T-cell (primary cell): ENCODE measurements around the gene ZBED2. TPM values are rescaled to one million over a fixed set of nuclear protein-coding genes. Genes with fewer than 3 reads are reported as not detected.

Experiments used
- ATAC-seq, 4 experiments: fragments of 200-7000 bp in 3 of 4; fragments of 150-1000 bp in 1 of 4; cut with Tn5 transposase; replicated peaks in 1 of 4; 1 replicate in 3 of 4; 2 replicates in 1 of 4; pipeline ENCODE4 v1.10.0; 2021; ENCODE audit warnings: moderate library complexity in 3 of 4, mild to moderate bottlenecking in 2 of 4, moderate number of reproducible peaks in 1 of 4
- CTCF ChIA-PET, 2 donors: fragments of 300-600 bp; sonication (Branson Sonifier 250); formaldehyde crosslinking; loops; one replicate each; lab custom pipeline; 2022; ENCODE audit warnings: antibody characterized with exemption in 2 of 2; lab: Charles Lee
- POLR2A ChIA-PET, 2 donors: fragments of 300-600 bp; sonication (Branson Sonifier 250); formaldehyde crosslinking; loops; one replicate each; lab custom pipeline; 2022; ENCODE audit warnings: antibody characterized with exemption in 2 of 2; lab: Charles Lee
- DNase-seq, 35 experiments: peaks; one replicate each; pipeline versions ENCODE4 v3.0.0 to v3.0.0-alpha.2; 2013 to 2023
- H3K27ac ChIP-seq: one replicate; pipeline ENCODE4 v1.5.1; 2013; ENCODE audit warnings: low read length
- H3K27me3 ChIP-seq, 2 experiments: replicated peaks in 1 of 2; 1 replicate in 1 of 2; 2 replicates in 1 of 2; pipeline versions ENCODE4 v1.6.1 to v1.7.0; 2013; ENCODE audit warnings: low read length in 1 of 2, mixed read lengths in 1 of 2; ENCODE audit not compliant: control insufficient read depth in 2 of 2, insufficient read depth in 2 of 2; ENCODE audit errors: extremely low read depth in 1 of 2
- H3K36me3 ChIP-seq, 2 donors: 1 replicate in 1 of 2; 2 replicates in 1 of 2; pipeline versions ENCODE4 v1.6.1 to v1.7.0; 2013; ENCODE audit warnings: low read length in 1 of 2; ENCODE audit not compliant: control insufficient read depth in 2 of 2, insufficient read depth in 1 of 2; ENCODE audit errors: extremely low read depth in 1 of 2
- H3K4me1 ChIP-seq, 2 experiments: 1 replicate in 1 of 2; 2 replicates in 1 of 2; pipeline versions ENCODE4 v1.6.1 to v1.7.0; 2013; ENCODE audit warnings: low read length in 2 of 2, mixed read lengths in 1 of 2; ENCODE audit not compliant: insufficient read depth in 2 of 2, control insufficient read depth in 1 of 2; ENCODE audit errors: extremely low read depth in 1 of 2
- H3K4me3 ChIP-seq, 2 donors: 1 replicate in 1 of 2; 2 replicates in 1 of 2; pipeline versions ENCODE4 v1.5.1 to v1.7.0; 2013; ENCODE audit warnings: mild to moderate bottlenecking in 2 of 2, low read length in 1 of 2, moderate library complexity in 1 of 2; ENCODE audit not compliant: control insufficient read depth in 1 of 2; ENCODE audit errors: extremely low read depth in 1 of 2
- H3K9me3 ChIP-seq: 2 replicates; pipeline ENCODE4 v1.7.0; 2013
- H3K27ac Mint-ChIP-seq, 2 donors: one replicate each; pipeline ENCODE4 v1.8.0; 2020 to 2021; ENCODE audit warnings: mild to moderate bottlenecking in 2 of 2, mixed read lengths in 2 of 2
- H3K27me3 Mint-ChIP-seq, 2 donors: one replicate each; pipeline ENCODE4 v1.8.0; 2021 to 2022; ENCODE audit warnings: mixed read lengths in 2 of 2
- H3K36me3 Mint-ChIP-seq: one replicate; pipeline ENCODE4 v1.8.0; 2021; ENCODE audit warnings: mixed read lengths
- H3K4me1 Mint-ChIP-seq, 3 donors: one replicate each; pipeline ENCODE4 v1.8.0; 2020 to 2022; ENCODE audit warnings: mixed read lengths in 3 of 3, mild to moderate bottlenecking in 1 of 3
- H3K4me3 Mint-ChIP-seq, 3 donors: one replicate each; pipeline ENCODE4 v1.8.0; 2020 to 2022; ENCODE audit warnings: mild to moderate bottlenecking in 3 of 3, mixed read lengths in 3 of 3, moderate library complexity in 3 of 3
- H3K9me3 Mint-ChIP-seq, 3 donors: one replicate each; pipeline ENCODE4 v1.8.0; 2020 to 2022; ENCODE audit warnings: mixed read lengths in 3 of 3
- WGBS: methylation state at CpG from one replicate; pipeline ENCODE4 v1.1.5; 2013; ENCODE audit warnings: missing lambda C conversion rate; ENCODE audit not compliant: insufficient coverage; 5-methylcytosine and 5-hydroxymethylcytosine counted together
- total RNA-seq, 35 experiments: library from RNA in 6 of 35; stranded (reverse) in 6 of 35; fragments of 120-200 nt in 1 of 35; gene quantifications; one replicate each; pipeline versions ENCODE4 v1.2.1 to v1.2.4 and lab custom pipeline; 2013 to 2026

Gene ZBED2
- total RNA-seq, 5 donors from 2014 or later (not counting 1 experiment from before 2014, with no cell fraction given), result 0.35 to 0.82 (median 0.73) TPM; not detected in 2

DNA sequence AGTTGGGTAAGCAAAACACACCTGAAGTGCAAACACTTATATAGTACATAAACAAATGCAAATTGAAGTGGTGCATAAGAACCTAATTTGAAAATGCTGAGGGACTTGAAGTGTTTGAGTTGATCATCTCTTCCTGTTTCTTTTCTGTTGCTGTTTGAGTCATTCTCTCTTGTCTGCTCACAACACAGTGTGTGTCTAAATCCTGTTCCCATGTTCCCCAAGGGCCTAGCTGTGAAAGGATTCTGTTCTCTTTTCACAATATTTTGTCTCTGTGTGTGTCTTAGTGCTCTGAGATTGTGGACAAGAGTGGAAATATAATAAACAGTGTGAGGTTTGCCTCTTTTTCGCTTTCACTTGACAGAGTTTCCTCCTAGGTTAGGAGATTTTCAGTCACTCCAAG lies 47.1 kb downstream of the ZBED2 start:
- Mint-ChIP-seq H3K27ac (no peak overlapping the region), H3K9me3 (no peaks in the 10 kb centered on the region), H3K27me3 (no peaks in the 10 kb centered on the region), H3K4me1 (peaks cover 35 to 46% (median 35%) of the 10 kb centered on the region in 3 donors), H3K4me3 (no peak overlapping the region), H3K36me3 (peaks cover 14% of the 10 kb centered on the region)
- CTCF ChIA-PET, result interaction anchor here (0.6 to 3.2 kb wide), 7 partner anchors 8 to 146 kb away, joined by 3 to 16 read pairs (median 3); no protein-coding TSS in a partner anchor
- peak overlapping the region; percentile 95 for H3K27ac ChIP-seq
- POLR2A ChIA-PET, result interaction anchor here (0.5 to 3.7 kb wide), 6 partner anchors 47 to 740 kb away, joined by 3 to 10 read pairs (median 4); partner anchors contain the start of gene ZBED2 (in 1 of the 2)
- peaks cover 42 to 81% of the 10 kb centered on the region in 2 experiments for H3K4me1 ChIP-seq
- DNase-seq (peak in 1 of 35 experiments; percentile 49), ATAC-seq (peak; percentile 49 to 60 (median 56))
- H3K36me3 ChIP-seq, result peaks cover 0 to 20% of the 10 kb centered on the region in 2 donors
- no peaks in the 10 kb centered on the region for H3K27me3 ChIP-seq
- 0% methylated on average over 1 of the region's 1 CpG for WGBS
- no peaks in the 10 kb centered on the region for H3K9me3 ChIP-seq
- H3K4me3 ChIP-seq, result peak overlapping the region; percentile 40 to 59

DNA sequence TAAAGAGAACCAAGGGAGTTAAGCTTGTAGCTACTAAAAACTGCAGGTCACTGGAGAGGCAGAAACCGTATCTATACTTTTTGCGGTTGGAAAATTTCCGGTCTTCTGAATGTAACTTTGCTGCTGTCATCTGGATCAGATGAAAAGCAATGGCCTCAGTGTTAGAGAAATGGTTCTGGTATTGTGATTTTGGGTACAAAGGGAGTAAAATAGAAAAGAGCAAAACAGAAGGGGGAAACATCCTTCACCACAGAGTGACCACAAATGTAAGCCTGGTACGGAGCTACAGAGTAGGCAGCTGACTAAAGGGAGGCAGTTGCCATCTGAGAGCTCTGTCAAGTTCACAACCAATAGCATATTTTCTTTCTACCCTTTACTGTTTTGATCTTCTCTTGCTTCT lies 47.5 kb downstream of the ZBED2 start:
- peaks cover 42 to 83% of the 10 kb centered on the region in 2 experiments for H3K4me1 ChIP-seq
- Mint-ChIP-seq H3K4me1 (peaks cover 32 to 47% (median 33%) of the 10 kb centered on the region in 3 donors), H3K36me3 (peaks cover 14% of the 10 kb centered on the region), H3K4me3 (no peak overlapping the region), H3K9me3 (no peaks in the 10 kb centered on the region), H3K27ac (no peak overlapping the region), H3K27me3 (no peaks in the 10 kb centered on the region)
- ATAC-seq (peak; percentile 80 to 89 (median 84)), DNase-seq (peak in 33 of 35 experiments; percentile 16 to 79 (median 57))
- H3K27ac ChIP-seq, result peak overlapping the region; percentile 95
- ChIA-PET POLR2A (interaction anchor here (0.5 to 3.7 kb wide), 7 partner anchors 48 to 740 kb away, joined by 3 to 10 read pairs (median 4); partner anchors contain the start of gene ZBED2 (in 1 of the 2)), CTCF (interaction anchor here (0.6 to 3.2 kb wide), 9 partner anchors 8 to 147 kb away, joined by 3 to 16 read pairs (median 3); no protein-coding TSS in a partner anchor)
- H3K9me3 ChIP-seq, result no peaks in the 10 kb centered on the region
- H3K27me3 ChIP-seq, result no peaks in the 10 kb centered on the region
- peak overlapping the region; percentile 40 to 59 for H3K4me3 ChIP-seq
- 0% methylated on average over 3 of the region's 4 CpGs for WGBS
- H3K36me3 ChIP-seq, result peaks cover 0 to 20% of the 10 kb centered on the region in 2 donors

DNA sequence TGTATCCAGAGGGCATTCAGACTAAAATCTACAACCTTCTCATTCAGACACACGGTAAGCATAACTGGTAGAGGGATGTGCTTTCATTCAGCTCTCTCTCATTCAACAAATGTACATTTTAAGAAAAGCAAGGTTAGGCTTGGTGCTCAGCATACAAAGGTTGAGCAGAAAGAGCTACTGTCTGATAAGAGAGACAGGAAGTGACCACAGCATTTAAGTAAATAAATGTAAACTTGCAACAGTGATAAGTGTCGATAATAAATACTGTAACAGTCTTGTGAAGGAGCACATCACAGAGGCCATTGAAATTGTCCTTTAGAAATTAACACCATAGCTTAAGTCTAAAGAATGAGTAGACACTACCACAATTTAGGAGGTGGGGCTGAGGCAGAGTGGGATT lies 49.8 kb downstream of the ZBED2 start:
- peaks cover 42 to 77% of the 10 kb centered on the region in 2 experiments for H3K4me1 ChIP-seq
- H3K36me3 ChIP-seq, result peaks cover 0 to 16% of the 10 kb centered on the region in 2 donors
- no peaks in the 10 kb centered on the region for H3K27me3 Mint-ChIP-seq
- ATAC-seq (no peak), DNase-seq (peak in 1 of 35 experiments; percentile 29)
- no peaks in the 10 kb centered on the region for H3K9me3 ChIP-seq
- peak overlapping the region; percentile 3 to 19 for H3K4me3 ChIP-seq
- peaks cover 49 to 62% (median 51%) of the 10 kb centered on the region in 3 donors for H3K4me1 Mint-ChIP-seq
- no peaks in the 10 kb centered on the region for H3K9me3 Mint-ChIP-seq
- H3K27ac ChIP-seq, result peak overlapping the region; percentile 95
- POLR2A ChIA-PET, result interaction anchor here in 1 of 2 donors (0.6 to 3.7 kb wide), 3 partner anchors 65 to 1447 kb away, joined by 4 to 10 read pairs (median 5); no protein-coding TSS in a partner anchor
- H3K27ac Mint-ChIP-seq, result peak overlapping the region in 1 of 2 donors; percentile 97
- CTCF ChIA-PET, result interaction anchor here in 1 of 2 donors (1.1 to 3.2 kb wide), 2 partner anchors 71 to 146 kb away, joined by 3 to 16 read pairs; no protein-coding TSS in a partner anchor
- peak overlapping the region in 1 of 3 donors; percentile 96 for H3K4me3 Mint-ChIP-seq
- H3K36me3 Mint-ChIP-seq, result peaks cover 14% of the 10 kb centered on the region
- no peaks in the 10 kb centered on the region for H3K27me3 ChIP-seq
- 20% methylated on average over 1 of the region's 2 CpGs for WGBS

Other genes with a start within 250 kb of the ZBED2 start
- 100 to 1,000 TPM; 183 to 229 (median 203) TPM for gene CD96, start 53.1 kb downstream of the ZBED2 start, total RNA-seq
- 10 to 100 TPM in 3 of 5 donors, 1 to 10 TPM in 2; 8.5 to 24.9 (median 10.5) TPM for gene PLCXD2, start 79.3 kb upstream of the ZBED2 start, total RNA-seq